HG03159 (cell line): ENCODE results near the gene PDE3A.
"Not testable (repeated sequence)": the region's sequence is repeated elsewhere in the genome, so short reads cannot be mapped to it uniquely, and the experiment has no call there.

Experiments used
- ATAC-seq: cut with Tn5 transposase; IDR thresholded peaks from one replicate; pipeline ENCODE4 v1.9.1; 2021; ENCODE audit warnings: mild to moderate bottlenecking, moderate library complexity; ENCODE audit not compliant: unreplicated experiment

PDE3A gene

GRCh38 chr12:20546267-20546666 lies 177.9 kb downstream of the PDE3A start:
- no peak for ATAC-seq

DNA sequence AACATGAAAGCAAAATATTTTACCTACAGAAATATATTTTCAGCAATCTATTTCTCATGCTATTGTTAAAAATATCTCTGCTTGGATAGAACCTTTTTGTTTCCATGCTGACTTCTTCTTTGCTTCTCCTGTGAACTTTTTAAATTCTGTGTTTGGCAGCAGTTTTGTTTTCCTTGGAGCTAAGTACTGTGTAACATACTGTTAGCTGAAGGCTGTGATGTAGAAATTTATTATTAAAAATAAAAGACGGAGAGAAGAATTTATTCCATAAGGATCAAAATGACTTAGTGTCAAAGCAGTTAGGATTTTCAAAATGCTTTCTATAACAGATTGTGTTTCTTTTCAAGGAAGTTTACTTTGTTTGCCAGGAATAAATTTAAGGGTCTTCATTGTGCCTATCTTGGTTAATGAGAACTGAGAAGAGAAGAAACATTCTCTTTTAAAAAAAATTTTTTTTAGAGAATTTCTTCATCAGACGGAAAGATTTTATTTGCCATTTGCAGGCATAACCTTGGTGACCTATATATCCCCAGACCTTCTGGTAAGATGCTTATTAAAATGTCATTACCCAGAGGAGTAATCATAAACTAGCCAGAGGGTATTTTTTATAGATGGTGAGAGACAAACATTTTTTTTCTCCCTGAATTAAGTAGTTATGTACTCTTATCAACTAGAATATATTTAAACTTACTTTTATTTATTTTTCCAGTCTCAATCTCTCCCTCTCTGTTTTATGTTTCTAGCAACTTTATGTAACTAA lies 179.7 kb downstream of the PDE3A start:
- ATAC-seq: no peak

GRCh38 chr12:20548611-20549010 lies 180.3 kb downstream of the PDE3A start:
- ATAC-seq: no peak

- ATAC-seq: no peak
Observed at GRCh38 chr12:20549108-20549719, 180.9 kb downstream of the PDE3A start.

DNA sequence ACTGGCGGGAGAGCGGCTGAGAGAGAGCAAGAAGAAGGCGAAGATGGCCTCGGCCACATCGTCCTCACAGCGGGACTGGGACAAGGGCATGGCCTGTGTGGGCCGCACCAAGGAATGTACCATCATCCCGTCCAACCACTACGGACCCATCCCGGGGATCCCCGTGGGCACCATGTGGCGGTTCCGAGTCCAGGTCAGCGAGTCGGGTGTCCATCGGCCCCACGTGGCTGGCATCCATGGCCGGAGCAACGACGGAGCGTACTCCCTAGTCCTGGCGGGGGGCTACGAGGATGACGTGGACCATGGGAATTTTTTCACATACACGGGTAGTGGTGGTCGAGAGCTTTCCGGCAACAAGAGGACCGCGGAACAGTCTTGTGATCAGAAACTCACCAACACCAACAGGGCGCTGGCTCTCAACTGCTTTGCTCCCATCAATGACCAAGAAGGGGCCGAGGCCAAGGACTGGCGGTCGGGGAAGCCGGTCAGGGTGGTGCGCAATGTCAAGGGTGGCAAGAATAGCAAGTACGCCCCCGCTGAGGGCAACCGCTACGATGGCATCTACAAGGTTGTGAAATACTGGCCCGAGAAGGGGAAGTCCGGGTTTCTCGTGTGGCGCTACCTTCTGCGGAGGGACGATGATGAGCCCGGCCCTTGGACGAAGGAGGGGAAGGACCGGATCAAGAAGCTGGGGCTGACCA lies 183.6 kb downstream of the PDE3A start:
- not testable (repeated sequence) for ATAC-seq

GRCh38 chr12:20552586-20552985 lies 184.2 kb downstream of the PDE3A start:
- not testable (repeated sequence) for ATAC-seq

GRCh38 chr12:20555015-20555414 lies 186.7 kb downstream of the PDE3A start:
- ATAC-seq: no peak

GRCh38 chr12:20555771-20556170 lies 187.4 kb downstream of the PDE3A start:
- no peak for ATAC-seq

DNA sequence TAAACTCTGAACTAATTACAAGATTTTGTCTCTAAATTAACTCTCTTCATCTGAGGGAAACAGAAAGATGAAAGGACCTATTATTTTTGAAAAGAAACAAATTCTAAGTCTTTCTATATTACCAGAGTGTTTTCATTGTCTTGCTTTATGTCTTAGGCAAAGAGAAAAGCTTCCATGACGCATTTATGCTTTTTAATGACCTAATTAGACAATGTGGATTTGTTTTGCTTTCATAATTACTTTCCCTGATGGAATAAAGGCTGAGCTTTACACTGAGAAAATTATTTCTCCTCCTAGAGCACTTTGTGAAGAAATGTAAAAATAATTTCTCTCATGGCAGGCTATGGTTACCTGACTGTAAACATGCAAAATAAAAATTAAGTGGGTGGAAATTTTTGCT lies 188.8 kb downstream of the PDE3A start:
- no peak for ATAC-seq

GRCh38 chr12:20560935-20561334 lies 192.6 kb downstream of the PDE3A start:
- no peak for ATAC-seq

GRCh38 chr12:20561871-20562270 lies 193.5 kb downstream of the PDE3A start:
- no peak for ATAC-seq

DNA sequence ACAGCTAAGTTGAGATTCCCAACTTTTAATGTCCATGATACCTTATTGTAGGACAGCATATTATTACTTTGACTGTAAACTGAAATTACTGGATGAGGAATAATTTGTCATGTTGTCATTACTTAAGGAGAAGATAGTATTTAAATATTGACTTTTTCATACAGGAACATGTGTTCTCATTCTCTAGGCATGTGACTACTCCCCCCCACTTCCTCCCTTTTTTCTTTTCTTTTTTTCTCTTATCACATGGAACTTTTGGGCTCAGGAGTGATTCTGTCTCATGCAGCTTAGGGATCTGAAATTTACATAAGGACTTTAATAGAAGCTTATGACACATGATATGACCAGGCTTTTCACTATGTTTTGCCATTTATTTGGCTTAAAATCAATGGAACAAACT lies 199.1 kb downstream of the PDE3A start:
- ATAC-seq: no peak

DNA sequence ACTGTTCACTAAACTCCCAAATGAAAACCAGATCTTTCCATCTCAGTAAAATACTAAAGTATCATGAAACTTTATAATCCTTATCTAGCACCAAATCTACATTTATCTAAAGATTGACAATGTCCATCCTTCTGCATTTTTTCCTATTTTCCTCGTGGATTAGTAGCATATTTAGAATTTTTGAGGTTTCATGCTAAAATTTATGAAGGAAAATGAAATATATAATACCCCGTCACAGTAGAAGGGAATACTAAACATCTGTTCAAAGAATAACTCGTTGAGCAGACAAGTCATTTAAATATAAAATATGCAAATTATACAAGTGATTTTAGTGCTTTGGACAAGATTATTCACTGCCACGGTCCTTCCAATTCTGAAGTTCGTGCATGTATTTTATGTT lies 204.1 kb downstream of the PDE3A start:
- no peak for ATAC-seq

DNA sequence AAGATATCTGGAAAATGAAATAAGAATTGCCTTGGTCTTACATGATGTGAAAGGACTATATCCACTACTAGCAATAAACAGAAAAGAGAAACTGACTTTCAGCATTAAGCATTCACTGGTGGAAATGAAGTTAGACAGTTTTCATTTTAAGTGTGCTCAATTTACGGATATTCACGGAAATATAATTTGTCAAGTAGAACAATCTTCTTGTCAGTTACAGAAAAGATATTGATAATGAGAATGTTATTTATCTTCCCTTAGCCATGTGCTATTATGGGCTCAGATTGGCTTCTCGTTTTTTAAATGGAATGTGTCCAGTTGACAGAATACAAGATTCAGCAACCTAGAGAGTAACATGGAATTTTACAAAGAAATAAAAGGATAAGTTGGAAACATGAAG lies 208.2 kb downstream of the PDE3A start:
- ATAC-seq: no peak

GRCh38 chr12:20577054-20577453 lies 208.7 kb downstream of the PDE3A start:
- ATAC-seq: no peak

- ATAC-seq: no peak
Observed at GRCh38 chr12:20578142-20578541, 209.8 kb downstream of the PDE3A start.

GRCh38 chr12:20585055-20585625 lies 216.8 kb downstream of the PDE3A start:
- ATAC-seq: no peak

GRCh38 chr12:20585913-20586312 lies 217.6 kb downstream of the PDE3A start:
- ATAC-seq: no peak

DNA sequence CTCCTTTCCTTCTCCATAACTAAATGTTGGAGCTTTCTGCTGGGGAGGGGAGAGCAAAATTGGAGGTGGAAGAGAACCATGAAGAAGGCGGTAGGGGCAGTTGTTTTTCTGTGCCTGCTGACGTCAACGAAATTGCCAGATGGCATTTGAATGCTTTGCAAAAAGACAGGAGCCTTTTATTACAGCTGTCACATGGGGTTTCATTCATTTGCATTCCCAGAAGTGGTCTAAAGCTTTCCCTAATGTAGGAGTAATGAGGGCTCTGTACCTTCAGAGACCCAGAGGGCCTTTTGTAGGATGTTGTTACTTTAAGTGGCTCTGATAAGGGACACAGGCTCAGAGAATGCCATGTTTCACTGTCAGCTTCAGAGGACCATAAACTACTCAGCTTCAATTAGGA lies 219.7 kb downstream of the PDE3A start:
- no peak for ATAC-seq

DNA sequence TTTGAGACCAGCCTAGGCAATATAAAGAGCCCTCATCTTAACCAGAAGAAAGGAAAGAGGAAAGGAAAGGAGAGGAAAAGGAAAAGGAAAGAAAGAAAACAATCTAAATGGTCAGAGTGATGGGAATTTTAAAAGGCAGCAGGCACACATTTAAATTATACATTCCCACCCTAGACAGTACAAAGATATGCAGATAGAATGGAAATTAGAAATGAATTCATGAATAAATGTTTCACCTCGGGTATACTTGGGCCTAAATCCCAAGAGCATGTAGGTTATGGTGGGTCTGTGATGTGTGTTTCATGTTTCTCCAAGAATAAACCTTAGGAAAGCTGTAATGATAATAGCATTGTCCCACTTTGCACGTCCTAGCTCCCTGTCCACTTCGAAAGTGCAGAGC lies 222.2 kb downstream of the PDE3A start:
- ATAC-seq: no peak

- ATAC-seq: no peak
Observed at GRCh38 chr12:20592556-20592955, 224.2 kb downstream of the PDE3A start.

DNA sequence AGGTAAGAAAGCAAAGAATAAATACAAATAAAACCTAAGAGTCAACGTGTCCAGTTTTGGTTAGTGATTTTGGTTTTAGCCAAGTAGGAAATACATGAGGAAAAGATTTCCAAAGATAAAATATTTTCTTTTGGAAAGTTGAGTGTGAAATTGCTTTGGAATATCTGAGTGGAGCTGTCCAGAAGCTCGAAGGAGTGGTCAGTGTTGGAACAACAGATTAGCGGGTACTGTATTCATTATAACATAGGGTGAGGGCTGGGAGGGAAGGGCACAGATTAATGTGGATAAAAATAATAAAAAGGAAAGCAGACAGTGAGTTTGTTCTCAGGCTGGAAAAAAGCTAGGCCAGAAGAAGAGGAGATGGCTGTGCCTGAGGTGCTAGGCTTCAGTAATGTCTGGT lies 225.3 kb downstream of the PDE3A start:
- no peak for ATAC-seq
